IPS-15b (cell line): ENCODE measurements around the gene TOP2B.

Experiments
- H3K27me3 ChIP-seq: one replicate; pipeline ENCODE4 v1.6.1; 2013; ENCODE audit warnings: low read length; ENCODE audit not compliant: control insufficient read depth, insufficient read depth
- H3K36me3 ChIP-seq: one replicate; pipeline ENCODE4 v1.6.1; 2013; ENCODE audit warnings: low read length; ENCODE audit not compliant: control insufficient read depth, insufficient read depth
- H3K4me1 ChIP-seq: one replicate; pipeline ENCODE4 v1.6.1; 2013; ENCODE audit warnings: mild to moderate bottlenecking, low read length; ENCODE audit not compliant: control insufficient read depth, insufficient read depth
- H3K4me3 ChIP-seq: one replicate; pipeline ENCODE4 v1.5.1; 2013; ENCODE audit warnings: low read depth, low read length
- H3K9ac ChIP-seq: one replicate; pipeline ENCODE4 v1.6.1; 2013; ENCODE audit warnings: low read depth, mild to moderate bottlenecking, low read length
- H3K9me3 ChIP-seq: one replicate; pipeline ENCODE4 v1.6.1; 2013; ENCODE audit warnings: mild to moderate bottlenecking, low read length; ENCODE audit not compliant: control insufficient read depth, insufficient read depth

TOP2B gene

GRCh38 chr3:25664812-25665314, at the start of gene TOP2B:
Gene TOP2B (minus strand): TSS chr3:25664907. CDS start chr3:25664297, 610 bp downstream.
- Histone ChIP-seq H3K4me3 (peak within 1 kb of the TSS; percentile 61), H3K9ac (peak within 1 kb of the TSS; percentile 65), H3K36me3 (peaks cover 2% of the 10 kb centered on the region), H3K9me3 (no peaks in the 10 kb centered on the region), H3K27me3 (no peaks in the 10 kb centered on the region), H3K4me1 (peaks cover 16% of the 10 kb centered on the region)

- Histone ChIP-seq H3K36me3 (no peaks in the 10 kb centered on the region), H3K4me1 (no peaks in the 10 kb centered on the region), H3K4me3 (no peak overlapping the region), H3K27me3 (no peaks in the 10 kb centered on the region), H3K9me3 (no peaks in the 10 kb centered on the region), H3K9ac (no peak overlapping the region)
These were observed 48.8 kb upstream of the TOP2B start for GRCh38 chr3:25713341-25713985.

GRCh38 chr3:25711090-25711489, 46.4 kb upstream of the TOP2B start:
- no peak overlapping the region for H3K9ac ChIP-seq
- no peaks in the 10 kb centered on the region for H3K27me3 ChIP-seq
- no peaks in the 10 kb centered on the region for H3K9me3 ChIP-seq
- no peaks in the 10 kb centered on the region for H3K4me1 ChIP-seq
- no peaks in the 10 kb centered on the region for H3K36me3 ChIP-seq
- H3K4me3 ChIP-seq = no peak overlapping the region

GRCh38 chr3:25708036-25708435, 43.3 kb upstream of the TOP2B start:
- no peak overlapping the region for H3K9ac ChIP-seq
- H3K4me1 ChIP-seq = no peaks in the 10 kb centered on the region

GRCh38 chr3:25707268-25707926, 42.7 kb upstream of the TOP2B start:
- H3K9me3 ChIP-seq = no peaks in the 10 kb centered on the region
- no peak overlapping the region for H3K9ac ChIP-seq
- H3K4me3 ChIP-seq = no peak overlapping the region
- no peaks in the 10 kb centered on the region for H3K4me1 ChIP-seq
- H3K36me3 ChIP-seq = no peaks in the 10 kb centered on the region
- H3K27me3 ChIP-seq = no peaks in the 10 kb centered on the region

More at GRCh38 chr3:25708036-25708435, 43.3 kb upstream of the TOP2B start:
- Histone ChIP-seq H3K4me3 (no peak overlapping the region), H3K27me3 (no peaks in the 10 kb centered on the region), H3K36me3 (no peaks in the 10 kb centered on the region), H3K9me3 (no peaks in the 10 kb centered on the region)

GRCh38 chr3:25706213-25706612, 41.5 kb upstream of the TOP2B start:
- H3K4me1 ChIP-seq = no peaks in the 10 kb centered on the region
- H3K27me3 ChIP-seq = no peaks in the 10 kb centered on the region
- H3K4me3 ChIP-seq = no peak overlapping the region
- no peaks in the 10 kb centered on the region for H3K36me3 ChIP-seq
- no peaks in the 10 kb centered on the region for H3K9me3 ChIP-seq
- no peak overlapping the region for H3K9ac ChIP-seq

- Histone ChIP-seq H3K4me1 (no peaks in the 10 kb centered on the region), H3K27me3 (no peaks in the 10 kb centered on the region), H3K9ac (no peak overlapping the region), H3K4me3 (no peak overlapping the region), H3K36me3 (no peaks in the 10 kb centered on the region), H3K9me3 (no peaks in the 10 kb centered on the region)
These were observed 32.8 kb upstream of the TOP2B start for GRCh38 chr3:25697553-25697952.

- no peaks in the 10 kb centered on the region for H3K36me3 ChIP-seq
- H3K9ac ChIP-seq = no peak overlapping the region
These were observed 31.2 kb upstream of the TOP2B start for GRCh38 chr3:25695731-25696420.

GRCh38 chr3:25693238-25693637, 28.5 kb upstream of the TOP2B start:
- Histone ChIP-seq H3K27me3 (no peaks in the 10 kb centered on the region), H3K4me3 (no peak overlapping the region), H3K36me3 (no peaks in the 10 kb centered on the region), H3K9ac (no peak overlapping the region), H3K9me3 (no peaks in the 10 kb centered on the region), H3K4me1 (no peaks in the 10 kb centered on the region)

More at GRCh38 chr3:25695731-25696420, 31.2 kb upstream of the TOP2B start:
- H3K9me3 ChIP-seq = no peaks in the 10 kb centered on the region
- H3K4me1 ChIP-seq = no peaks in the 10 kb centered on the region
- H3K27me3 ChIP-seq = no peaks in the 10 kb centered on the region
- no peak overlapping the region for H3K4me3 ChIP-seq

GRCh38 chr3:25692341-25692740, 27.6 kb upstream of the TOP2B start:
- H3K9ac ChIP-seq = no peak overlapping the region
- H3K4me3 ChIP-seq = no peak overlapping the region
- H3K9me3 ChIP-seq = no peaks in the 10 kb centered on the region
- H3K27me3 ChIP-seq = no peaks in the 10 kb centered on the region
- H3K36me3 ChIP-seq = no peaks in the 10 kb centered on the region
- no peaks in the 10 kb centered on the region for H3K4me1 ChIP-seq

GRCh38 chr3:25690768-25691533, 26.2 kb upstream of the TOP2B start:
- no peak overlapping the region for H3K4me3 ChIP-seq
- no peaks in the 10 kb centered on the region for H3K4me1 ChIP-seq
- no peaks in the 10 kb centered on the region for H3K9me3 ChIP-seq
- H3K9ac ChIP-seq = no peak overlapping the region
- no peaks in the 10 kb centered on the region for H3K36me3 ChIP-seq
- H3K27me3 ChIP-seq = no peaks in the 10 kb centered on the region
